HG03060 (cell line): ENCODE measurements around the gene KCTD2.
"Not testable (repeated sequence)": the region's sequence is repeated elsewhere in the genome, so short reads cannot be mapped to it uniquely, and the experiment has no call there.

ENCODE experiments used
- ATAC-seq: cut with Tn5 transposase; IDR thresholded peaks from one replicate; pipeline ENCODE4 v1.9.1; 2021; ENCODE audit warnings: low read depth, moderate number of reproducible peaks; ENCODE audit not compliant: unreplicated experiment

KCTD2 gene, protein sequence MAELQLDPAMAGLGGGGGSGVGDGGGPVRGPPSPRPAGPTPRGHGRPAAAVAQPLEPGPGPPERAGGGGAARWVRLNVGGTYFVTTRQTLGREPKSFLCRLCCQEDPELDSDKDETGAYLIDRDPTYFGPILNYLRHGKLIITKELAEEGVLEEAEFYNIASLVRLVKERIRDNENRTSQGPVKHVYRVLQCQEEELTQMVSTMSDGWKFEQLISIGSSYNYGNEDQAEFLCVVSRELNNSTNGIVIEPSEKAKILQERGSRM

DNA sequence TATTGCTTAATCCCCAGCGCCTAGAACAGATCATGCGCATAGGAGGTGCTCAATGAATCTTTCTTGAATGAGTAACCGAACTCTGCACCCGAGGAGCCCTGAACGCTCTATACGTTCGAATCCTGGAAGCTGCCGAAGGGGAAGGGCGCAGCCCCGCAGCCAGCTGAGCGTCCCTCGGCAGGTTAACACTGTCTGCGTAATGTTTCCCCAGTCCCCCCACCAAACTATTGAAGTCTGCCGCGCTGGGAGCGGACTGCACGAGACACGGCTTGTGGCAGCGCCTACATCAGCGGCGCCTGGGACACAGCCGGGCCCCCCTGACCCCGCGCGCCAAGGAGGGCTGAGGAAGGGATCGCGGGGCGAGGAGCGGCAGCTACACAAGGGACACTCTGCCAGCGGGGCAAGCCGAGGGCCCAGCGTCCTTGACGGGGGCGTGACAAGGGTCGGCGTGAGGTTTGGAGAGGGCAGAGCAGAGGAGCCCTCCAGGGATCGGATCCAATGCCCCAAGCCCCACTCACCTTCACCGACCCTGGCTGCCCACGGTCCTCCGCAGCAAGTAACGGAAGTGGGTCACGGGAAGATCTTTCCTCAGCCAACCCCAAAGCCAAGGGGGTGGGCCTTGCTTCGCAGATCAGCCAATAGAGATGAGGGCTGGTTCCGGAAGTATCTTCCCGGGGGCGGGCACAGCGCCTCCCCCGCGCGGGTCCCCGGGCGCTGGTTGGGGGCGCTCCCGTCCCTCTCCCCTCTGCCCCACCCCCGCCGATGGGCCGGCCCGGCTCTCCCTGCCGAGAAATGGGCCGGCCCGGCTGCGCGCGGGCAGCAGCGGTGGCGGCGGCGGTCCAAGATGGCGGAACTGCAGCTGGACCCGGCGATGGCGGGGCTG is at the start of gene KCTD2, which contains the start of gene ATP5PD:
Gene KCTD2 (plus strand): TSS at position 819 of the 883 bp plus-strand sequence. CDS start 26 bp downstream, at position 845.
Gene ATP5PD (minus strand): TSS at position 563 of the 883 bp plus-strand sequence. CDS start 4,319 bp downstream, outside the sequence.
- peak; percentile 77 for ATAC-seq

DNA sequence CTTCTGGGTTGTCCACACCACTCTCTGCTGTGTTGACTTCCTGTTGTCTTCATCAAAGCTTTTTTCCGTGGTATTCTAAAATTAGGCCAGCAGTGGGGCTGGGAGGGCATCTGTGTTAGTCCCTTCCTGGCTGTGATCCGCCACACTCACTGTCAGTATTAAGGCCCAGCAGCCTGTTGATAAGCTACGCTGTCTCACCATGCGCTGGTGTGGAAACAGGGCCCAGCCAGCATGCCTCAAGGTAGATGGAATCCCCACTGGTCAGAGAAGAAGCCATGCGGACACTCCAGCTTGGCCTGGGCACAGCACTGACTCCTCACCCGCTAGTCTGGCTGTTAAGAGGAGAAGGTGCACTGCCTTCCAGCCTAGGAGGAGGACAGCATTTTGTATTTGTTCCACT is 48.2 kb upstream of the KCTD2 start:
- no peak for ATAC-seq

DNA sequence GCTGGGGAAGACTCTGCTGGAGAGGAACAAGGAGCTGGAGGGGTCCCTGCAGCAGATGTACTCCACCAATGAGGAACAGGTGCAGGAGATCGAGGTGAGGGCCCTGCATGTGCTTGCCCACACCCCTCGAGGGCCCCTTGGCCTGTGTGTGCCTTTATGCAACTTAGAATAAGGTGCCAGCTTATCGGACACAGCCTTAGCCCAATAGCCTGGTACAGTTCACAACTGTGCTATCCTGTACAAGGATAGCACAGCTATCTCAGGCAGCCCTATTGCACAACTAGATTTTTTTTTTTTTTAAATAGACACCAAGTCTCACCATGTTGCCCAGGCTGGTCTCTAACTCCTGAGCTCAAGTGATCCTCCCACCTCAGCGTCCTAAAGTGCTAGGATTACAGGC is 47.5 kb upstream of the KCTD2 start:
- no peak for ATAC-seq

DNA sequence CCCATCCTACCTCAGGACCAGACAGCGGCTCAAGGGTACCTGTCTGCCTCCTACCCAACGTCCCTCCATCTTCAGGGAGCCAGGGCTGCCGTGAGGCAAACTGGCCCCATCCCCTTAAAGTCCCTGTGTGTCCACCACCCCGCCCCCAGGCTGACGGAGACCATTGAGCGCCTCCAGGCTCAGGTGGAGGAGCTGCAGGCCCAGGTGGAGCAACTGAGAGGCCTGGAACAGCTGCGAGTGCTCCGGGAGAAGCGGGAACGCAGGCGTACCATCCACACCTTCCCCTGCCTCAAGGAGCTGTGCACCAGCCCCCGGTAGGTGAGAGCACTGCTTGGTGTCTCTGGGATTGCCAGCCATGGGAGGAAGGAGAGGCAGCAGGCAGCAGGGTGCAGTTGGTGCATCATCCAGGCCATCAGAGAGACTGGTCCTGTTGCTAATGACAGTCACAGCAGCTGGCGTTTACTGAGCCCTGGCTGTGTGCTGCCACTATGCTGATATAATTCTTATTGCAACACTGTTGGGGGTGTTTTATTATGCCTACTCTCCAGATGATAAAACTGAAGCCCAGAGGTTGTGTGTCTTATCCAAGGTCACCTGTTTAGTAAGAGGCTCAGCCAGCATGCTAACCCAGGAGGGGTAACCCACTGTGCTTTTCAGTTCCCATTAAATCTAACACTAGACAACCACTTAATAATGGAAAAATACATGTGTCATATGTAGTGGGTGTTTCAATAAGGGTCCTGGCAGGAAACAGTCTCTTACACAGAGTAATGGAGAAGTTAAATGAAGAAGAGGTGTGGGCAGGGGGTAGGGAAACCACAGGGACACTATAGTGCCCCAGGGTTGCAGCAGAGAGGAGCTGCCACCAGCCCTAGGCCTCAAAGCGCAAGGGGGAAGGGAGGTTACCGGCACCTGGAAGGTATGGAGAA is 44.8 kb upstream of the KCTD2 start:
- no peak for ATAC-seq

DNA sequence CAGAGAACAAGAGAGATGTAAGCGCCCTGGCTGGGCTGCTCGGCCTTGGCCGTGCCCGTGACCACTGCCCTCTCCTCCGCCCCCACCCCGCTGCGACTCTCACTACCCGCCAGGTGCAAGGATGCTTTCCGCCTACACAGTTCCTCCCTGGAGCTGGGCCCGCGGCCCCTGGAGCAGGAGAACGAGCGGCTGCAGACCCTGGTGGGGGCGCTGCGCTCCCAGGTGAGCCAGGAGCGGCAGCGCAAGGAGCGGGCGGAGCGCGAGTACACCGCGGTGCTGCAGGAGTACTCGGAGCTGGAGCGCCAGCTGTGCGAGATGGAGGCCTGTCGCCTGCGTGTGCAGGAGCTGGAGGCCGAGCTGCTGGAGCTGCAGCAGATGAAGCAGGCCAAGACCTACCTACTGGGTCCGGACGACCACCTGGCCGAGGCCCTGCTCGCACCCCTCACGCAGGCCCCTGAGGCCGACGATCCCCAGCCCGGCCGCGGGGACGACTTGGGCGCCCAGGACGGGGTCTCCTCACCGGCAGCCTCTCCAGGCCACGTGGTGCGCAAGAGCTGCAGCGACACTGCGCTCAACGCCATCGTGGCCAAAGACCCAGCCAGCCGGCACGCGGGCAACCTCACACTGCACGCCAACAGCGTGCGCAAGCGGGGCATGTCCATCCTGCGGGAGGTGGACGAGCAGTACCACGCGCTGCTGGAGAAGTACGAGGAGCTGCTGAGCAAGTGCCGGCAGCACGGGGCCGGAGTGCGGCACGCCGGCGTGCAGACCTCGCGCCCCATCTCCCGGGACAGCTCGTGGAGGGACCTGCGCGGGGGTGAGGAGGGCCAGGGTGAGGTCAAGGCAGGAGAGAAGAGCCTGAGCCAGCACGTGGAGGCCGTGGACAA is 43.7 kb upstream of the KCTD2 start:
- no peak for ATAC-seq

DNA sequence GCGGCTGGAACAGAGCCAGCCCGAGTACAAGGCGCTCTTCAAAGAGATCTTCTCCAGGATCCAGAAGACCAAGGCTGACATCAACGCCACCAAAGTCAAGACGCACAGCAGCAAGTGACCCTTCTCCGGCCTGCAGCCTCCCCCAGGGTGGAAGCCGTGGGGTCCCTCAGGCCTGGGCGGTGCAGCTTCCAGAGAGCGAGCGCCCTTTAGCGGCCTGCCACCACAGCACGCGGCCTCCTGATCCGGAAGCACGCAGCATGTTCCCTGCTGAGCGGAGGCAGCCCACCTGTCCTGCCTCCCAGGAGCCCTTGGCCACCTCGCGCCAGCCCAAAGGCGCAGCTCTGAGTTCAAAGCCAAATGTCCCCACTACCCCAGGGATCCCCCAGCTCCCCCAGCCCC is 43.1 kb upstream of the KCTD2 start:
- no peak for ATAC-seq

DNA sequence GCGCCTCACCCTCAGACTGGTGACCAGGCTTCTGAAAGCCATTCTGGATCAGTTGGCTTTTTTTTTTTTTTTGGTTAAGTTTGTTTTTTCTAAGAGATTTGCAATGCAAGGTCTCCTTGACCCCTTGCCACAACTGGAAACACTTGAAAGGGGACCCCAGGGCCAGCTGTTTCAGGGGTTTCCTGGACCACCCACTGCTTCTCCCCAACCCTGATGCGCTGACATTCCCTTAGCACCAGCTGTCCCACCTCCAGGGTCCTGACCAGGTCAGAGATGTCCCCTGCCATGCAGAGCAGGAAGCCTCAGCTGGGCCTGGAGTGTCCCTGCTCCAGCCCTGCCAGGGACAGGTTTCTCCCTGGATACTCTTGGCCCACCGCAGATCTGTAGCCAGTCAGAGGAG is 42.7 kb upstream of the KCTD2 start:
- ATAC-seq: no peak

DNA sequence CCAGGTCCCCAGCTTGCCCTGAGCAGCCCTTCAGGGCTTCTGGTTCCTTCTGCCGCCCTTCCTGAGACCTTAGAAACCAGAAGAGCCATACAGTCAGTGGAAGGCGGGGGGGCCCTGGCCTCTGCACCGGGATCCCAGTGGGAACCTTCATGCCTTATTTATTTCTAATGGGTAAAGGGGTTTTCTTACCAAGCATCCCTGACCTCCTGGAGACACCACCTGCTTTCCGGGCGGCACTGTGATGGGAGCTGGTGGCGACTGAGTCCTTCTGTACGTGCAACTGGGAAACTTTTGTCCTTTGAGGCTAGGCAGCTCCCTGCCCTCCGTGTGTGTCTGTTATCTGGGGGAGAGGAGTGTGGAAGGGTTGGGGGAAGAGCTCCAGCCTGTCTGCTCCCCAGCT is 41.7 kb upstream of the KCTD2 start:
- ATAC-seq: no peak

DNA sequence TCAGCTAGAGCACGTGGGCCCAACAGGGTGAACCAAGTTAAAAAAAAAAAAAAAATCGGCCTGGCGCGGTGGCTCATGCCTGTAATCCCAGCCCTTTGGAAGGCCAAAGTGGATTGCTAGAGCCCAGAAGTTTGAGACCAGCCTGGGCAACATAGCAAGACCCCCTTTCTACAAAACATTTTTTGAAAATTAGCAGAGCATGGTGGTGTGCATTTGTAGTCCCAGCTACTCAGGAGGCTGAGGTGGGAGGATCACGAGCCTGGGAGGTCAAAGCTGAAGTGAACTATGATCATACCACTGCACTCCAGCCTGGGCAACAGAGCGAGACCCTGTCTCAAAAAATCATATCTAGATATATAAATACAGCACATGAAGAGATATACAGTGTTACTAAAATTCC is 40.9 kb upstream of the KCTD2 start:
- ATAC-seq: not testable (repeated sequence)

DNA sequence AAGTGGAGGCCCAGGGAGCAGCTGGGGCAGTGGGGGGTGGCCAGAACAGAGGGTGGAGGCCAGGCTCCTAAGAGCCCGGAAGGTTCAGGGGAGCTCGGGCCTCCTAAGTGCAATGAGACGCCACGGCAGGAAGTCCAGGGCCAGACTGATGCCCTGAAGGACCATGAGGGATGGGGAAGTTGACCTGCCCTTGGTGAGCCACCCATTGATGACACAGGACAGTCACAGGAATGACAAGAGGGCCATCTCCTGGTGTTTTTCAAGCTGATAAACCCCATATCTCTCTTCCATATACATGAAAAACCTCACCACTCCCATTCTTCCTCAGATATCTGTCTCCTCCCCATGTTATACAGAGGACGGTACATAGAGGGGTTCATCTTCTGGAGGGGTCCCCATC is 40.4 kb upstream of the KCTD2 start:
- no peak for ATAC-seq

DNA sequence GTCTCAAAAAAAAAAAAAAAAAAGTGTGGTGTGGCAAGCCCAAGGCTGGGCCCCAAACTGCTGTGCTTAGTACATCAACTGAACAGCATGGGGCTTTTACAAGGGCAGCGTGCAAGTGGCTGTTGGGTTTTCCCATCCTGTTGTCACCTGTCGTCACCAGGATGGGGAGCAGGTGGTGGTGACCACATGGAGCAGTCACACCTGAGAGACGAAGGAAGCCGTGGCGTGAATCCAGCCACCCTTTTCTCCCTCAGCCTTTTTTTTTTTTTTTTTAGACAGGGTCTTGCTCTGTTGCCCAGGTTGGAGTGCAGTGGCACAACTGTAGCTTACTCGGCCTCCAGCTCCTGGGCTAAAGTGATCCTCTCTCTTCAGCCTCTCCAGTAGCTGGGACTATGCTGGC is 38.7 kb upstream of the KCTD2 start:
- ATAC-seq: no peak

DNA sequence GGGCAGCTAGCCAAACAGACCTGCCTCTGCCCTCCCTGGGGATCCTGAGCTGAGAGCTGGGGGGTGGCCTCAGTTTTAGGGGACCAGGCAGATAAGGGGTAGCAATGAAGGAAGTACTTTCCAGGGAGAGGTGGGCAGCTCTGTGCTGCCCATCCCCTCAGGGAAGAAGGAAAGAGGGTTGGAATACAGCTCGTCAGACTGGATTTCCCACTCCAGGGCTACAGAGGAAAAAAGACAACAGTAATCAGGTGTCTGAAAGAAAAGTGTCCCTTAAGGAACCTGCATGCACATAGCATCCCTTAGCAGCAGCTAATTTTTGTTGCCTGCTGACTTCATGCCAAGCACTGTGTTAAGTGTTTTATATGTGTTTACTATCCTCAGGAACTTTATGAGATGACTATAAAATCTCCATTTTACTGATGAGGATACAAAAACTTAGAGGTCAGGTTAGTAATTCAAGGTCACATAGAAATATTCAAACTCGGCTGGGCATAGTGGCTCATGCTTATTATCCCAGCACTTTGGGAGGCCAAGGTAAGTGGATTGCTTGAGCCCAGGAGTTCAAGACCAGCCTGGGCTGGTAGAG is 37.8 kb upstream of the KCTD2 start:
- no peak for ATAC-seq

DNA sequence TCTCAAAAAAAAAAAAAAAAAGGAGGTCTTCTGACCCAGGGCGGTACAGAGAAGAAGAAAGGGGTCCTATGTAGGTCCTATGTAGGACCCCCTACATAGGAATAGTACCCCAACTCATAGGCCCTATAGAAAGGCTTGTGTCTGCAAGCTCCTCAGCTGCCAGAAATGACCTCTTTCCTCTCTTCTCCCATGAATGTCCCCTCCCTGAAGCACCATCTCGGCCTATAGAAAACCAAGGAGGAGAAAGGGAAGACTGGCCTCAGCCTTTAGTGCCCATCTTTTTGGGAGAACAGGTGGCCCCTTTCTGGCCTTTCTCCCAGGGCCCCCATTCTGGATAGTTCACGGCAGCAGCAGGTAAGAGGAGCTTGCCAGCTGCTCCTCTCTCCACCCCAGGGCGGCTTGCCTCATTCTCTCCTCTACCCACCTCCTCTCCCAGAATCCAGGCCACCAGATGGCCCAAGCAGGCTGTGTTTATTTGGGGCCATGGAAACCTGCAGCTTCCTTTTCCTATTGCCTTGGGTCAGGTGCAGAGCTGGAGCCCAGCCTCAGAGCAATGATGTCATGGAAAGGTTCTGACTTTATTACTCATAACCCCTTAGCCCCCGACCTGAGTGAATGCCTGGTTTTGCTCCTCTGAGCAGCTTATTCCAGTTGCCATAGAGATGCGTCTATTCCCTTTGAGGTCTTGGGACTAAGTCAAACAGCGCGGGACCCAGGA is 36.2 kb upstream of the KCTD2 start:
- no peak for ATAC-seq

DNA sequence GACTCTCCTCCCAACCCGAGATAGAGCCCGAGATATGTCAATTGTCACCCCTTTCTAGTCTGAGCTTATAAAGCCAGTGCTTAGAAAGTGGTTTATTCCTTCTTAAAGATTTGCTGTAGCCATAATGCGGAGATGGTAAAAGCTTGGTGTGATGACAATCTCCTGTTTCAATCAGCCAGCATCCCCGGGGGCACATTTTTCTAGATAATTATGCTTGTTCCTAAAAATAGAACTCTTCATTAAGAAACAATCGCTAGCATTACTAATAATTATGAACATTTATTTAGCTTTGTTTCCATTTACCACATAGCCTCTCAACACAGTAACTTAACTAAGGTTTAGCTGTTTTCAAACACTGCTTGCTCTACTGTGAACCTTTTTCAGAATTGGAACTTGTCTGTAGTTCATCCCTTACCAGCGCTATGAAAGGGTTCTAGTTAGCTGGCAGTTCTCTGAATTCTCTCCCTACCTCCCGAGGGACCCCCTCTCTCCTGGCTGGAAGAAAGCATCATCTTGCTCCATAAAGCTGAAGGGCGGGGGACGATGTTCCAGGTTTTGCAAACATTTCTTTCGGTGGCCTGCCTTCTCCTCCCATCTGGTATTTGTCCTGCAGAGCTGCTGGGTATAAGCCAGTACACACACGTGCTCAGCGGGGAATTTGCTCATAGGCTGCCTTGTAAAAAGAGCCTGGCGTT is 35.5 kb upstream of the KCTD2 start:
- ATAC-seq: no peak

DNA sequence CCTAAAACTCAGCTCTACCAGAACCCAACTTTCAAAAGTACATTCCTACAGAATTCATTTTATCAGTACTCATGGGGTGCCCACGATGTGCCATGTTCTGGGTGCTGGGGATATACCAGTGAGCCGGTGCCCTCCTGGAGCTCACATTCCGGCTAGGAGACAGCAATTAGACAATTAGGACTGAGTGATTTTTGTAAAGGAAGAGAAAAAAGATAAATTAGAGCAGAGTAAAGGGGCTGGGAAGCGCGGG is 35.0 kb upstream of the KCTD2 start:
- no peak for ATAC-seq

DNA sequence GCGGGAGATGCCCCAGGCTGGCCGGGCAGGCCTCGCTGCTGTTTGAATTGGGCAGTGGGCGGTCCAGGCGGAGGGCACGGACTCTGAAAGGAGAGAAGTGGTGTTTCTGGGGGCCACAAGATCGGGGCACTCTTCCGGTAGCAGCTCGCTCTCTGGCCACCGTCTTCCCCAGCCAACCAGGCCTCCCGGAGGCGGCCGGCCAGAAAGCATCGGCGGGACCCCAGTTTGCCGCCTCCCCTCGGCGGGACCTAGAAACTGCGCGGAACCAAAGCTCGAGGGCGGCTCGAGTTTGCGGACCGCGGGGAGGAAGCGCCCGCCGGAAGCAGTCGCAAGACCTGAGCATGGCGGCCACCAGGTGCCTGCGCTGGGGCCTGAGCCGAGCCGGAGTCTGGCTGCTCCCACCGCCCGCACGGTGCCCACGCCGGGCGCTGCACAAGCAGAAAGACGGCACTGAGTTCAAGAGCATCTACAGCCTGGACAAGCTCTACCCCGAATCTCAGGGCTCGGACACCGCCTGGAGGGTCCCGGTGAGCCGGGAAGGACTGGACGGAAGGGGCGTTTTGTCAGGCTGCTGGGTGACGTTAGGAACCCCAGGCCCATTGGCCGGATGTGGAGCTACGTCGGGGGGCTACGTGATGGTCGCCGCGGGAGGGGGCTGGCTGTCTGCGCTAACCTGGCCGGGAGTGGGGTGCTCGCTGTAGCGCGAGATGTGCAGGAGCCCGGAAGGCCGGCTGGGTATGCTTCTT is 34.5 kb upstream of the KCTD2 start, which contains the start of gene MRPL58:
Gene MRPL58 (plus strand): TSS at position 325 of the 746 bp plus-strand sequence. CDS start 17 bp downstream, at position 342.
- peak; percentile 54 for ATAC-seq

DNA sequence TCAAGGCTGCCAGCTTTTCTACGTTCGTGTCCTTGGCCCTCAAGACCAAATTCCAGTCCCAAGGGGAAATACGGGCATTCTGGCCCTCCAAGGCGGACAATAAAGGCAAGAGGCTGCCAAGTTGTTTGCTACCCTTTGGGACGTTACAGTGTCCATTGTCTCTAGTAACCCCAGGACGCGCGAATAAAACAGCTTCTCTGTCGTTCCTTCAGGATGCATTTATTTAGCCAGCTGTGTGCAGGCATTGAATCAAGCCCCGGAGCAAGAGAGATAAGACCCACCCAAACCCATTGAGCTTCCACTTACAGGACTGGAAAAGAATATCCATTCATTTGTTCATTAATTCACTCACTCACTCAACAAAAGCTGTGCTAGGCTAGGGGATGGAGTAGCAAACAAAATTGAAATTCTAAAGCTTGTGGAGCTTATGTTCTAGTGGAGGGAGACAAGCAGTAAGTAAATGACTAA is 33.9 kb upstream of the KCTD2 start:
- ATAC-seq: no peak
